ENCODE results near the gene SCGB2A2.

SCGB2A2 gene

GRCh38 chr11:62269654-62270278, at the start of gene SCGB2A2:
Gene SCGB2A2 (plus strand): TSS chr11:62270158. CDS start chr11:62270217, 59 bp downstream.
- ATAC-seq: no peak
- no peak within 1 kb of the TSS for H3K4me3 Mint-ChIP-seq
- H3K9me3 Mint-ChIP-seq: no peaks in the 10 kb centered on the region
- H3K27ac Mint-ChIP-seq: no peak within 1 kb of the TSS
- H3K4me1 Mint-ChIP-seq: no peaks in the 10 kb centered on the region
- H3K36me3 Mint-ChIP-seq: no peaks in the 10 kb centered on the region
- peaks cover 20% of the 10 kb centered on the region for H3K27me3 Mint-ChIP-seq

- no peaks in the 10 kb centered on the region for H3K4me1 Mint-ChIP-seq
- peaks cover 27% of the 10 kb centered on the region for H3K27me3 Mint-ChIP-seq
- H3K4me3 Mint-ChIP-seq: no peak overlapping the region
- peaks cover 6% of the 10 kb centered on the region for H3K36me3 Mint-ChIP-seq
- no peak for ATAC-seq
- H3K27ac Mint-ChIP-seq: no peak overlapping the region
- H3K9me3 Mint-ChIP-seq: peaks cover 22% of the 10 kb centered on the region
Measured at GRCh38 chr11:62221498-62221897, 48.5 kb upstream of the SCGB2A2 start.

- peaks cover 22% of the 10 kb centered on the region for H3K9me3 Mint-ChIP-seq
- H3K4me3 Mint-ChIP-seq: no peak overlapping the region
- H3K4me1 Mint-ChIP-seq: no peaks in the 10 kb centered on the region
- peaks cover 6% of the 10 kb centered on the region for H3K36me3 Mint-ChIP-seq
- no peak for ATAC-seq
- no peak overlapping the region for H3K27ac Mint-ChIP-seq
- peaks cover 11% of the 10 kb centered on the region for H3K27me3 Mint-ChIP-seq
Measured at GRCh38 chr11:62223095-62223494, 46.9 kb upstream of the SCGB2A2 start.

GRCh38 chr11:62233730-62234129, 36.2 kb upstream of the SCGB2A2 start:
- H3K36me3 Mint-ChIP-seq: no peaks in the 10 kb centered on the region
- H3K27ac Mint-ChIP-seq: no peak overlapping the region
- peaks cover 2% of the 10 kb centered on the region for H3K9me3 Mint-ChIP-seq
- H3K4me1 Mint-ChIP-seq: no peaks in the 10 kb centered on the region
- no peak for ATAC-seq
- peaks cover 34% of the 10 kb centered on the region for H3K27me3 Mint-ChIP-seq
- no peak overlapping the region for H3K4me3 Mint-ChIP-seq

- Mint-ChIP-seq H3K36me3 (no peaks in the 10 kb centered on the region), H3K27me3 (peaks cover 45% of the 10 kb centered on the region), H3K4me3 (no peak overlapping the region), H3K27ac (no peak overlapping the region), H3K4me1 (no peaks in the 10 kb centered on the region), H3K9me3 (peaks cover 2% of the 10 kb centered on the region)
- no peak for ATAC-seq
Measured at GRCh38 chr11:62236187-62236586, 33.8 kb upstream of the SCGB2A2 start.

GRCh38 chr11:62237499-62237898, 32.5 kb upstream of the SCGB2A2 start:
- Mint-ChIP-seq H3K4me1 (no peaks in the 10 kb centered on the region), H3K9me3 (peaks cover 2% of the 10 kb centered on the region), H3K4me3 (no peak overlapping the region), H3K27me3 (peaks cover 44% of the 10 kb centered on the region), H3K36me3 (no peaks in the 10 kb centered on the region), H3K27ac (no peak overlapping the region)
- ATAC-seq: no peak

- ATAC-seq: no peak
- no peak overlapping the region for H3K27ac Mint-ChIP-seq
Measured at GRCh38 chr11:62238151-62238550, 31.8 kb upstream of the SCGB2A2 start.

GRCh38 chr11:62241095-62241494, 28.9 kb upstream of the SCGB2A2 start:
- Mint-ChIP-seq H3K4me3 (no peak overlapping the region), H3K9me3 (peaks cover 2% of the 10 kb centered on the region), H3K4me1 (no peaks in the 10 kb centered on the region), H3K36me3 (no peaks in the 10 kb centered on the region), H3K27ac (no peak overlapping the region), H3K27me3 (peaks cover 57% of the 10 kb centered on the region)
- no peak for ATAC-seq

More at GRCh38 chr11:62238151-62238550, 31.8 kb upstream of the SCGB2A2 start:
- Mint-ChIP-seq H3K36me3 (no peaks in the 10 kb centered on the region), H3K4me1 (no peaks in the 10 kb centered on the region), H3K27me3 (peaks cover 44% of the 10 kb centered on the region), H3K4me3 (no peak overlapping the region), H3K9me3 (peaks cover 2% of the 10 kb centered on the region)

GRCh38 chr11:62242021-62242420, 27.9 kb upstream of the SCGB2A2 start, which contains the start of gene SCGB1D2:
Gene SCGB1D2 (plus strand): TSS chr11:62242239. CDS start chr11:62242308, 69 bp downstream.
- Mint-ChIP-seq H3K27me3 (peaks cover 65% of the 10 kb centered on the region), H3K4me3 (no peak within 1 kb of the TSS), H3K27ac (no peak within 1 kb of the TSS), H3K4me1 (no peaks in the 10 kb centered on the region), H3K36me3 (no peaks in the 10 kb centered on the region), H3K9me3 (peaks cover 2% of the 10 kb centered on the region)
- peak; percentile 22 for ATAC-seq

- Mint-ChIP-seq H3K4me1 (no peaks in the 10 kb centered on the region), H3K27ac (no peak overlapping the region), H3K9me3 (peaks cover 10% of the 10 kb centered on the region), H3K4me3 (no peak overlapping the region), H3K27me3 (peaks cover 70% of the 10 kb centered on the region), H3K36me3 (peaks cover 8% of the 10 kb centered on the region)
- ATAC-seq: no peak
Measured at GRCh38 chr11:62245271-62245753, 24.6 kb upstream of the SCGB2A2 start.

GRCh38 chr11:62251698-62252097, 18.3 kb upstream of the SCGB2A2 start:
- Mint-ChIP-seq H3K27ac (no peak overlapping the region), H3K36me3 (peaks cover 8% of the 10 kb centered on the region), H3K4me1 (no peaks in the 10 kb centered on the region), H3K4me3 (no peak overlapping the region), H3K9me3 (peaks cover 26% of the 10 kb centered on the region), H3K27me3 (peaks cover 33% of the 10 kb centered on the region)
- ATAC-seq: no peak

GRCh38 chr11:62253999-62254542, 15.9 kb upstream of the SCGB2A2 start:
- H3K4me3 Mint-ChIP-seq: no peak overlapping the region
- ATAC-seq: no peak
- H3K36me3 Mint-ChIP-seq: peaks cover 8% of the 10 kb centered on the region
- H3K9me3 Mint-ChIP-seq: peaks cover 26% of the 10 kb centered on the region
- peaks cover 22% of the 10 kb centered on the region for H3K27me3 Mint-ChIP-seq
- no peaks in the 10 kb centered on the region for H3K4me1 Mint-ChIP-seq
- no peak overlapping the region for H3K27ac Mint-ChIP-seq

- Mint-ChIP-seq H3K9me3 (peaks cover 8% of the 10 kb centered on the region), H3K36me3 (no peaks in the 10 kb centered on the region), H3K4me3 (no peak overlapping the region), H3K27me3 (peaks cover 10% of the 10 kb centered on the region), H3K4me1 (no peaks in the 10 kb centered on the region), H3K27ac (no peak overlapping the region)
- no peak for ATAC-seq
Measured at GRCh38 chr11:62256281-62256680, 13.7 kb upstream of the SCGB2A2 start.

GRCh38 chr11:62260261-62260953, 9.6 kb upstream of the SCGB2A2 start:
- Mint-ChIP-seq H3K36me3 (no peaks in the 10 kb centered on the region), H3K27ac (no peak overlapping the region), H3K27me3 (peaks cover 21% of the 10 kb centered on the region), H3K4me3 (no peak overlapping the region), H3K9me3 (no peaks in the 10 kb centered on the region), H3K4me1 (no peaks in the 10 kb centered on the region)
- ATAC-seq: no peak

GRCh38 chr11:62264004-62264403, 6.0 kb upstream of the SCGB2A2 start:
- ATAC-seq: no peak
- H3K27ac Mint-ChIP-seq: no peak overlapping the region

GRCh38 chr11:62266558-62266957, 3.4 kb upstream of the SCGB2A2 start:
- Mint-ChIP-seq H3K27me3 (peaks cover 25% of the 10 kb centered on the region), H3K4me3 (no peak overlapping the region), H3K36me3 (no peaks in the 10 kb centered on the region), H3K9me3 (no peaks in the 10 kb centered on the region), H3K27ac (no peak overlapping the region), H3K4me1 (no peaks in the 10 kb centered on the region)
- no peak for ATAC-seq

More at GRCh38 chr11:62264004-62264403, 6.0 kb upstream of the SCGB2A2 start:
- Mint-ChIP-seq H3K4me1 (no peaks in the 10 kb centered on the region), H3K27me3 (peaks cover 24% of the 10 kb centered on the region), H3K36me3 (no peaks in the 10 kb centered on the region), H3K4me3 (no peak overlapping the region), H3K9me3 (no peaks in the 10 kb centered on the region)

Measured in stimulated activated memory B cell treated with anti-CD40 and anti-IgM and Interleukin-4, amounts not matched to agents 10 μg/mL and 1 μg/mL and 100 μg/mL, for 72 hours (primary cell).